Smooth muscle cell of bladder (primary cell): ENCODE data around the gene FFAR3. TPM values are rescaled to one million over a fixed set of nuclear protein-coding genes. Genes with fewer than 3 reads are reported as not detected.

Experiments used
- total RNA-seq: library from RNA; depleted of rRNA; stranded (reverse); fragments of >200 nt; gene quantifications from 2 replicates; pipeline ENCODE4 v1.2.3, GENCODE V29; 2014

The FFAR3 gene
- 0.09 and 0.14 TPM in 2 replicates for total RNA-seq

GRCh38 chr19:35357867-35358573 is at the start of gene FFAR3:
TSS of gene FFAR3 (plus strand) at chr19:35358460. CDS start at chr19:35358891, 431 bp downstream.

DNA sequence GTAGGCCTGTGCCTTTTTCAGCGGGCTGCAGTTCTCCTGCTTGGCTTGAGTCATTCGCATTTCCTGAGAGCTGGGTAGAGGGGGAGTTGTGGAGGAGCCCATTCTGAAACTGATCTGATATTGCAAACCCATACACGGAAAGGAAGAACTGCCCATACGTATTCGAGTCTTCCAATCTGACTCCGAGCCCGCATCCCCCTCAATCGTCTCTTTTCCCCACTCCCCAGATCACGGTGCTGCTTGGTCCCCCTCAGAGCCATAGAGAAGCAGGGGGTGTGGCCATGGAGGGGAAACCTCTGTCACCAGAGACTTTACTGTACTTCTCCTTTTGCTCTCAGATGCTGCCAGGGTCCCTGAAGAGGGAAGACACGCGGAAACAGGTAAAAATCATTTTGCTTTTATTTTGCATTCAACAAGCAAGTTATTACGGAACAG is 29.4 kb upstream of the FFAR3 start, which contains the start of gene CD22:
TSS of gene CD22 (plus strand) at position 337 of the 435 bp plus-strand sequence. CDS start 2,854 bp downstream, outside the sequence.

GRCh38 chr19:35347171-35347929 is 10.9 kb upstream of the FFAR3 start, which contains the start of gene FFAR1:
TSS of gene FFAR1 (plus strand) at chr19:35347902. CDS start at chr19:35351552, 3,650 bp downstream.

GRCh38 chr19:35370722-35371121 is 12.5 kb downstream of the FFAR3 start, which contains the start of gene GPR42:
TSS of gene GPR42 (plus strand) at chr19:35371068. CDS start at chr19:35371360, 292 bp downstream.

Other genes starting within 250 kb of the FFAR3 start
- 0.37 TPM in 1 of 2 replicates, not detected in the other for gene FXYD3, start 242.6 kb upstream of the FFAR3 start, total RNA-seq
- gene LGI4, start 223.4 kb upstream of the FFAR3 start, total RNA-seq, result 0.28 and 0.46 TPM in 2 replicates
- 2.4 and 2.6 TPM in 2 replicates for gene FXYD1, start 219.6 kb upstream of the FFAR3 start, total RNA-seq
- not detected in 2 replicates for gene FXYD7, start 215.2 kb upstream of the FFAR3 start, total RNA-seq
- 24.1 and 24.6 TPM in 2 replicates for gene FXYD5, start 203.7 kb upstream of the FFAR3 start, total RNA-seq
- gene FAM187B, start 129.7 kb upstream of the FFAR3 start, total RNA-seq, result not detected in 2 replicates
- 0.28 and 0.55 TPM in 2 replicates for gene LSR, start 109.5 kb upstream of the FFAR3 start, total RNA-seq
- 37.0 and 55.7 TPM in 2 replicates for gene USF2, start 89.5 kb upstream of the FFAR3 start, total RNA-seq
- gene HAMP, start 75.9 kb upstream of the FFAR3 start, total RNA-seq, result under 0.01 TPM in 2 replicates
- gene MAG, start 66.3 kb upstream of the FFAR3 start, total RNA-seq, result not detected in 2 replicates
- 0.09 and 0.14 TPM in 2 replicates for gene CD22, start 29.3 kb upstream of the FFAR3 start, total RNA-seq
- gene FFAR1, start 10.6 kb upstream of the FFAR3 start, total RNA-seq, result not detected in 2 replicates
- not detected in 2 replicates for gene GPR42, start 12.6 kb downstream of the FFAR3 start, total RNA-seq
- not detected in 2 replicates for gene FFAR2, start 89.8 kb downstream of the FFAR3 start, total RNA-seq
- gene KRTDAP, start 132.0 kb downstream of the FFAR3 start, total RNA-seq, result not detected in 2 replicates
- 4.0 and 18.3 TPM in 2 replicates for gene DMKN, start 155.2 kb downstream of the FFAR3 start, total RNA-seq
- 2.1 and 9.3 TPM in 2 replicates for gene SBSN, start 169.9 kb downstream of the FFAR3 start, total RNA-seq
- gene GAPDHS, start 175.0 kb downstream of the FFAR3 start, total RNA-seq, result not detected in 2 replicates
- gene TMEM147, start 187.2 kb downstream of the FFAR3 start, total RNA-seq, result 81.8 and 120 TPM in 2 replicates
- not detected in 2 replicates for gene ATP4A, start 205.2 kb downstream of the FFAR3 start, total RNA-seq
- gene PMIS2, start 227.7 kb downstream of the FFAR3 start, total RNA-seq, result not detected in 2 replicates